ENCODE results near the gene CGN.

Gene CGN

GRCh38 chr1:151562661-151563060 lies 51.5 kb downstream of the CGN start:
- no peak overlapping the region for H3K4me3 ChIP-seq (ENCODE audit: low read length)
- DNase-seq (ENCODE audit: low read depth) = peak; percentile 35
- no peak for TF ChIP-seq CTCF (conservative IDR thresholded peaks at IDR 0.05; ENCODE audit: low read length)

GRCh38 chr1:151563376-151563775 lies 52.2 kb downstream of the CGN start:
- no peak for DNase-seq (ENCODE audit: low read depth)
- no peak for TF ChIP-seq CTCF (conservative IDR thresholded peaks at IDR 0.05; ENCODE audit: low read length)
- H3K4me3 ChIP-seq (ENCODE audit: low read length) = no peak overlapping the region

- DNase-seq (ENCODE audit: low read depth) = no peak
- H3K4me3 ChIP-seq (ENCODE audit: low read length) = no peak overlapping the region
- TF ChIP-seq CTCF (conservative IDR thresholded peaks at IDR 0.05; ENCODE audit: low read length) = no peak
Observed at GRCh38 chr1:151565502-151566189, 54.5 kb downstream of the CGN start.

GRCh38 chr1:151568626-151569088 lies 57.5 kb downstream of the CGN start:
- H3K4me3 ChIP-seq (ENCODE audit: low read length) = no peak overlapping the region
- DNase-seq (ENCODE audit: low read depth) = no peak
- TF ChIP-seq CTCF (conservative IDR thresholded peaks at IDR 0.05; ENCODE audit: low read length) = no peak

- H3K4me3 ChIP-seq (ENCODE audit: low read length) = no peak overlapping the region
- no peak for DNase-seq (ENCODE audit: low read depth)
- TF ChIP-seq CTCF (conservative IDR thresholded peaks at IDR 0.05; ENCODE audit: low read length) = no peak
Observed at GRCh38 chr1:151570819-151571218, 59.6 kb downstream of the CGN start.

- no peak overlapping the region for H3K4me3 ChIP-seq (ENCODE audit: low read length)
- peak; percentile 70 for DNase-seq (ENCODE audit: low read depth)
- TF ChIP-seq CTCF (conservative IDR thresholded peaks at IDR 0.05; ENCODE audit: low read length) = no peak
Observed at GRCh38 chr1:151574575-151575529, 63.7 kb downstream of the CGN start.
